Transverse colon (tissue), 4 donors: ENCODE measurements around the gene AMIGO3. TPM values are rescaled to one million over a fixed set of nuclear protein-coding genes. Genes with fewer than 3 reads are reported as not detected.

Experiments
- DNase-seq: peaks from one replicate; pipeline ENCODE4 v3.0.0-alpha.2; 2019
- H3K27ac ChIP-seq, 4 donors: fragments of 200-600 bp; sonication (generic); 2 replicates each; pipeline ENCODE4 v1.5.1; 2016 to 2018; ENCODE audit warnings: inconsistent platforms in 4 of 4
- H3K27me3 ChIP-seq: fragments of 200-600 bp; sonication (generic); 2 replicates; pipeline ENCODE4 v1.5.1; 2017; ENCODE audit warnings: inconsistent platforms
- H3K36me3 ChIP-seq, 4 donors: fragments of 200-600 bp; sonication (generic); 2 replicates each; pipeline ENCODE4 v1.5.1; 2017 to 2019; ENCODE audit warnings: inconsistent platforms in 4 of 4
- H3K4me1 ChIP-seq, 4 donors: fragments of 200-600 bp; sonication (generic); 2 replicates each; pipeline ENCODE4 v1.5.1; 2017 to 2020; ENCODE audit warnings: inconsistent platforms in 4 of 4
- H3K4me3 ChIP-seq, 4 donors: fragments of 200-600 bp; sonication (generic); 1 replicate in 1 of 4; 2 replicates in 3 of 4; pipeline versions ENCODE4 v1.5.1 to v1.6.1; 2017 to 2019; ENCODE audit warnings: inconsistent platforms in 4 of 4
- H3K9me3 ChIP-seq, 2 donors: fragments of 200-600 bp; sonication (generic); 2 replicates each; pipeline ENCODE4 v1.5.1; 2017 to 2019; ENCODE audit warnings: inconsistent platforms in 2 of 2
- CTCF ChIP-seq, 5 experiments: fragments of 200-600 bp in 3 of 5; fragments of 450-650 bp in 2 of 5; sonication (generic) in 3 of 5; IDR thresholded peaks; 1 replicate in 2 of 5; 2 replicates in 3 of 5; pipeline ENCODE4 v1.5.1; 2016 to 2017; ENCODE audit warnings: antibody characterized with exemption in 5 of 5, inconsistent platforms in 3 of 5, mild to moderate bottlenecking in 2 of 5, moderate library complexity in 1 of 5
- EP300 ChIP-seq: sonication (generic); formaldehyde crosslinking; IDR thresholded peaks from one replicate; pipeline ENCODE4 v1.6.1; 2017; ENCODE audit warnings: antibody characterized with exemption, low read depth
- POLR2A ChIP-seq: fragments of 450-650 bp; IDR thresholded peaks from one replicate; pipeline ENCODE4 v1.6.1; 2016; ENCODE audit warnings: antibody characterized with exemption, mild to moderate bottlenecking, moderate library complexity
- POLR2AphosphoS5 ChIP-seq, 3 donors: sonication (generic); formaldehyde crosslinking; IDR thresholded peaks; one replicate each; pipeline ENCODE4 v1.6.1; 2016; ENCODE audit warnings: antibody characterized with exemption in 3 of 3
- WGBS, 2 donors: methylation state at CpG; one replicate each; pipeline ENCODE4 v1.1.5; 2018; ENCODE audit warnings: low coverage in 1 of 2; 5-methylcytosine and 5-hydroxymethylcytosine counted together
- in situ Hi-C, 4 donors: fragments of 200-750 bp; cut with MboI; loops; one replicate each; pipeline versions ENCODE4 v1.15.0 to v1.15.1; 2017; ENCODE audit warnings: low sequenced_read_pairs in 3 of 4, low pct_ligation_motif_present in 1 of 4, low pct_unique_long_range_greater_than_20kb in 1 of 4
- intact Hi-C: fragments of 100-400 bp; cut with DNase I; formaldehyde crosslinking; loops from one replicate; pipeline ENCODE4 v1.15.1; 2023; ENCODE audit warnings: low total_unique reads
- total RNA-seq, 4 donors: library from RNA; depleted of rRNA; stranded (reverse); fragments of >200 nt; gene quantifications; one replicate each; pipeline ENCODE4 v1.1.0, GENCODE V29; 2016

AMIGO3 gene
- total RNA-seq, 4 donors from 2014 or later: 0.68 to 0.79 TPM; not detected in 2

DNA sequence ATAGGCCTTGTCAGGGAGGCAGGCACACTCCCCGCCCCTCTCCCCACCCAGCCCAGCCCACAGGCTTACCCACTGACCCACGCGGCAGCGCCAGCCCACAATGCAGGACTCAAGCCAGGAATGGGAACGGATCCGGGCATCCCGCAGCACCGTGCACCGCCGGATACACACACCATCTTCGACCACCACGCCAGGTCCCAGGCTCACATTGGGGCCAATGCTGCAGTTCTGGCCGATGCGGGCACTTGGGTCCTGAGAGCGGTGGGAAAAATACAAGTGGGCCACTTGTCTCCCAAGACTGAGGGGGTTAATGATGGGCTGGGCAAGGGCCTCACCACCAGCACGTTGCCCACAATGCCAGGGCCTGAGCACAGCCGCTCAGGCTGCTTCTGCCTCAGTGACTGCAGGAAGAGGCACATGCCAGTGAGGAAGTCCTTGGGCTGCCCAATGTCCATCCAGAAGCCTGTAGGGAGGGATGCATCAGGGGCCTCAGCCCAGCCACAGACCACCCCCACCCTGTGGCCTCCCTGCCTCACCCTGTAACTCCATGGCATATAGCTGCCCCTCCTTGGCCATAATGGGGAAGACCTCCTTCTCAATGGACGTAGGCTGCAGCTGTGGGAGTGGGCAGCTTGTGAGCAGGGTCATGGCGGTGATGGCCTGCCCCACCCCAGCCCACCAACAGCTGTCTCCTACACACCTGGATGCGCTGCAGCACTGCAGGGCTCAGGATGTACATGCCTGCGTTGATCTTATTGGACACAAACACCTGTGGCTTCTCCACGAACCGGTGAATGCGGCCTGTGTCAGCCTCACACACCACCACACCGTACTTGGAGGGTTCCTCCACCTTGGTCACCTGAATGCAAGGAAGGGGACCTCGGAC, 2.7 kb upstream of the AMIGO3 start:
- intact Hi-C loops (no loop called here), in situ Hi-C loops (loop anchor here in 1 of 4 donors (5.0 kb wide), 1 partner anchor 65 kb away; the partner anchor contains the start of gene IP6K1)
- Histone ChIP-seq H3K27ac (peak overlapping the region; percentile 94 to 99 (median 98)), H3K27me3 (no peaks in the 10 kb centered on the region), H3K4me3 (no peak overlapping the region), H3K4me1 (peaks cover 24 to 53% (median 38%) of the 10 kb centered on the region in 4 donors), H3K36me3 (peaks cover 0 to 3% (median 0%) of the 10 kb centered on the region in 4 donors), H3K9me3 (no peaks in the 10 kb centered on the region)
- TF ChIP-seq CTCF (IDR thresholded peaks at IDR 0.05): no peak
- no peak for TF ChIP-seq EP300
- no peak for TF ChIP-seq POLR2A
- TF ChIP-seq POLR2AphosphoS5 (IDR thresholded peaks at IDR 0.05): no peak
- DNase-seq: no peak
- 86% methylated on average over 26 of the region's 26 CpGs; no CpG with 5 or more reads in 1 of the 2 donors for WGBS, 2 donors

GRCh38 chr3:49721596-49721895, 2.1 kb upstream of the AMIGO3 start:
- Histone ChIP-seq H3K36me3 (no peaks in the 10 kb centered on the region), H3K27me3 (no peaks in the 10 kb centered on the region), H3K4me1 (peaks cover 24 to 52% (median 37%) of the 10 kb centered on the region in 4 donors), H3K4me3 (no peak overlapping the region), H3K9me3 (no peaks in the 10 kb centered on the region), H3K27ac (no peak overlapping the region)
- 77 to 88% methylated on average over 4 to 9 of the region's 9 CpGs for WGBS, 2 donors
- TF ChIP-seq POLR2AphosphoS5 (IDR thresholded peaks at IDR 0.05): no peak
- no peak for TF ChIP-seq POLR2A
- no peak for TF ChIP-seq EP300
- TF ChIP-seq CTCF (IDR thresholded peaks at IDR 0.05): no peak
- intact Hi-C loops: no loop called here
- no peak for DNase-seq
- in situ Hi-C loops: loop anchor here in 1 of 4 donors (5.0 kb wide), 1 partner anchor 66 kb away; the partner anchor contains the start of gene IP6K1

- intact Hi-C loops: no loop called here
- H3K27ac ChIP-seq: no peak overlapping the region
- 66% methylated on average over 4 of the region's 4 CpGs; no CpG with 5 or more reads in 1 of the 2 donors for WGBS, 2 donors
- DNase-seq: no peak
- TF ChIP-seq POLR2AphosphoS5 (IDR thresholded peaks at IDR 0.05): no peak
- no peak for TF ChIP-seq POLR2A
- no peak for TF ChIP-seq CTCF (IDR thresholded peaks at IDR 0.05)
- TF ChIP-seq EP300: no peak
- H3K36me3 ChIP-seq: no peaks in the 10 kb centered on the region
- H3K4me1 ChIP-seq: peaks cover 24 to 47% (median 35%) of the 10 kb centered on the region in 4 donors
- H3K9me3 ChIP-seq: no peaks in the 10 kb centered on the region
- H3K4me3 ChIP-seq: no peak overlapping the region
- no peaks in the 10 kb centered on the region for H3K27me3 ChIP-seq
- in situ Hi-C loops: loop anchor here in 1 of 4 donors (5.0 kb wide), 1 partner anchor 66 kb away; the partner anchor contains the start of gene IP6K1
Observed at GRCh38 chr3:49720855-49721595, 1.5 kb upstream of the AMIGO3 start.

GRCh38 chr3:49718858-49719213, 648 bp downstream of the AMIGO3 start:
- intact Hi-C loops: no loop called here
- 17 to 43% methylated on average over 6 to 33 of the region's 33 CpGs for WGBS, 2 donors
- H3K9me3 ChIP-seq: no peaks in the 10 kb centered on the region
- in situ Hi-C loops: no loop called here
- peak overlapping the region; percentile 15 to 51 (median 40) for H3K4me3 ChIP-seq
- H3K27ac ChIP-seq: peak overlapping the region in 3 of 4 donors; percentile 79 to 84 (median 83)
- peaks cover 16 to 31% (median 26%) of the 10 kb centered on the region in 4 donors for H3K4me1 ChIP-seq
- H3K27me3 ChIP-seq: no peaks in the 10 kb centered on the region
- no peak for DNase-seq
- TF ChIP-seq POLR2A: no peak
- no peak for TF ChIP-seq EP300
- no peak for TF ChIP-seq CTCF (IDR thresholded peaks at IDR 0.05)
- TF ChIP-seq POLR2AphosphoS5 (IDR thresholded peaks at IDR 0.05): no peak
- no peaks in the 10 kb centered on the region for H3K36me3 ChIP-seq
